Endothelial cell (in vitro differentiated cells): ENCODE data around the gene TIPRL. TPM values are rescaled to one million over a fixed set of nuclear protein-coding genes. Genes with fewer than 3 reads are reported as not detected.

ENCODE experiments used
- DNase-seq: peaks from one replicate; pipeline ENCODE4 v3.0.0; 2021; ENCODE audit warnings: low spot score
- H3K27ac Mint-ChIP-seq: one replicate; pipeline ENCODE4 v1.8.0; 2021; ENCODE audit warnings: mixed read lengths, inconsistent platforms; ENCODE audit not compliant: unreplicated experiment
- H3K27me3 Mint-ChIP-seq: one replicate; pipeline ENCODE4 v1.8.0; 2021; ENCODE audit warnings: mild to moderate bottlenecking, moderate library complexity, mixed read lengths, inconsistent platforms; ENCODE audit not compliant: unreplicated experiment
- H3K36me3 Mint-ChIP-seq: one replicate; pipeline ENCODE4 v1.8.0; 2021; ENCODE audit warnings: mild to moderate bottlenecking, low read depth, mixed read lengths, inconsistent platforms; ENCODE audit not compliant: unreplicated experiment
- H3K4me1 Mint-ChIP-seq: one replicate; pipeline ENCODE4 v1.8.0; 2021; ENCODE audit warnings: mild to moderate bottlenecking, mixed read lengths, inconsistent platforms; ENCODE audit not compliant: unreplicated experiment
- H3K4me3 Mint-ChIP-seq: one replicate; pipeline ENCODE4 v1.8.0; 2021; ENCODE audit warnings: mild to moderate bottlenecking, mixed read lengths, inconsistent platforms; ENCODE audit not compliant: unreplicated experiment
- H3K9me3 Mint-ChIP-seq: one replicate; pipeline ENCODE4 v1.8.0; 2021; ENCODE audit warnings: mixed read lengths, inconsistent platforms; ENCODE audit not compliant: unreplicated experiment
- total RNA-seq: library from RNA; stranded (reverse); fragmentation: NEBNext Ultra II Directional; extraction: Animal tissue kit (Norgen Biotek cat#: 25700); gene quantifications from one replicate; pipeline ENCODE4 v1.2.1, GENCODE V29; 2021; ENCODE audit not compliant: unreplicated experiment
- TF ChIP-seq, protein P1 (sequence below): fragments of 200-600 bp; sonication (generic); IDR thresholded peaks from one replicate; pipeline ENCODE4 v1.5.0; 2021; ENCODE audit warnings: antibody characterized with exemption; ENCODE audit not compliant: unreplicated experiment

Gene TIPRL
- total RNA-seq, 1 donor from 2014 or later = 34.2 TPM

DNA sequence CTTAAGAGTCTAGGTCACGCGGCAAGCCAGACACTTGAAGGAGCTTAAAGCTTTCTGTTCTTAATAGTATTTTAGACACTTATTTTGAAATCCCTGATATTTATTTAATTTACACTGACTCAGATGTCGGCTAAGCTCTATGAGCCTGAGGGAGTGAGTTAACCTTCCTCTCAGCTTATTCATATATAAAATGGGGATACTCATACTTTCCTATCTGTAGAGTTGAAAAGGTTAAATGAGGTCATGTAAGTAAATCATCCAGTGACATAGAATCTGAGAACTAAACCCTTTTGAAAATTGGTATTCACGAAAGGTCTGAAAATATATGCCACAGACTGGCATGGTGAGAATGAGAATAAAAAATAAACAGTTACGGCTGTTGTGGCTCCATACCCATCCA is 40.6 kb upstream of the TIPRL start:
- Mint-ChIP-seq H3K27ac (no peak overlapping the region), H3K9me3 (no peaks in the 10 kb centered on the region), H3K4me3 (peak overlapping the region; percentile 97), H3K36me3 (peaks cover 8% of the 10 kb centered on the region), H3K4me1 (peaks cover 22% of the 10 kb centered on the region), H3K27me3 (peaks cover 14% of the 10 kb centered on the region)
- TF ChIP-seq, protein P1, sequence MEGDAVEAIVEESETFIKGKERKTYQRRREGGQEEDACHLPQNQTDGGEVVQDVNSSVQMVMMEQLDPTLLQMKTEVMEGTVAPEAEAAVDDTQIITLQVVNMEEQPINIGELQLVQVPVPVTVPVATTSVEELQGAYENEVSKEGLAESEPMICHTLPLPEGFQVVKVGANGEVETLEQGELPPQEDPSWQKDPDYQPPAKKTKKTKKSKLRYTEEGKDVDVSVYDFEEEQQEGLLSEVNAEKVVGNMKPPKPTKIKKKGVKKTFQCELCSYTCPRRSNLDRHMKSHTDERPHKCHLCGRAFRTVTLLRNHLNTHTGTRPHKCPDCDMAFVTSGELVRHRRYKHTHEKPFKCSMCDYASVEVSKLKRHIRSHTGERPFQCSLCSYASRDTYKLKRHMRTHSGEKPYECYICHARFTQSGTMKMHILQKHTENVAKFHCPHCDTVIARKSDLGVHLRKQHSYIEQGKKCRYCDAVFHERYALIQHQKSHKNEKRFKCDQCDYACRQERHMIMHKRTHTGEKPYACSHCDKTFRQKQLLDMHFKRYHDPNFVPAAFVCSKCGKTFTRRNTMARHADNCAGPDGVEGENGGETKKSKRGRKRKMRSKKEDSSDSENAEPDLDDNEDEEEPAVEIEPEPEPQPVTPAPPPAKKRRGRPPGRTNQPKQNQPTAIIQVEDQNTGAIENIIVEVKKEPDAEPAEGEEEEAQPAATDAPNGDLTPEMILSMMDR = no peak
- DNase-seq = no peak

DNA sequence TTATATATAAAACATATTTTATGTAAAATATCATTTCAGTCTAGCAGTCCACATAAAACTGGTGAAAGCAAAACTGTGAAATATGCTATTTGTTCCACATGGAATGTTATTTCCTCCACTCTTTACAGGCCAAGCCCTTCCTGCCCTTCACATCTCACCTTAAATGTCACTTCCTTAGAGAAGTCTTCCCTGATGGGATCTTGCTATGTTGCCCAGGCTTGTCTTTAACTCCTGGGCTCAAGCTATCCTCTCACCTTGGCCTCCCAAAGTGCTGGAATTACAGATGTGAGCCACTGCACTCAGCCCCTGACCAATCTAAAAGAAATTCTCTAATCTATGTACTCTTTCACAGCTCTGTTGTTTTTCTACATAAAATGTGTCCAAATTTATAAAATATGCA is 39.7 kb upstream of the TIPRL start:
- Mint-ChIP-seq H3K27me3 (peaks cover 14% of the 10 kb centered on the region), H3K4me1 (peaks cover 22% of the 10 kb centered on the region), H3K4me3 (no peak overlapping the region), H3K9me3 (no peaks in the 10 kb centered on the region), H3K36me3 (peaks cover 8% of the 10 kb centered on the region), H3K27ac (no peak overlapping the region)
- DNase-seq = no peak
- TF ChIP-seq, protein P1 = no peak

DNA sequence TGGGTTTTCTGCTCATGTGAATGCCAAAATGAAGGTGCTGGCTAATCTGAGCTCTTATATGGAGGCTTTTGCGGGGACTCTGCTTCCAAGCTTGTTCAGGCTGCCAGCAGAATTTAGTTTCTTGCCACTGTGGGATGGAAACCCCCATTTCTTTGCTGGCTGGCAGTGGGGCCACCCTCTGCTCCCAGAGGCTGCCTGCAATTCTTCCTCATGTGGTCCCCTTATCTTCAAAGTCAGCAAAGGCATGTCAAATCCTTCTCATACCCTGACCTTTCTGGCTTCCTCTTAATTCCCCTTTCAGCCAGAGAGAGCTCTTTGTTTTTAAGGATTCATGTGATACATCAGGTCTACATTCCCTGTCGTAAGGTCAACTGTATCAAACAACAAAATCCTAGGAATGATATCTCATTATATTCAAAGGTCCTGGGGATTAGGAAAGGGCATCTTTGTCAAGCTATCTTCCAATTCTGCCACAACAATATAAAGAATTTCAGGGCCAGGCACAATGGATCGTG is 36.8 kb upstream of the TIPRL start:
- H3K4me1 Mint-ChIP-seq = peaks cover 13% of the 10 kb centered on the region
- no peaks in the 10 kb centered on the region for H3K9me3 Mint-ChIP-seq
- H3K27ac Mint-ChIP-seq = no peak overlapping the region
- TF ChIP-seq, protein P1 = no peak
- H3K4me3 Mint-ChIP-seq = no peak overlapping the region
- H3K27me3 Mint-ChIP-seq = peaks cover 7% of the 10 kb centered on the region
- peaks cover 8% of the 10 kb centered on the region for H3K36me3 Mint-ChIP-seq
- DNase-seq = no peak

DNA sequence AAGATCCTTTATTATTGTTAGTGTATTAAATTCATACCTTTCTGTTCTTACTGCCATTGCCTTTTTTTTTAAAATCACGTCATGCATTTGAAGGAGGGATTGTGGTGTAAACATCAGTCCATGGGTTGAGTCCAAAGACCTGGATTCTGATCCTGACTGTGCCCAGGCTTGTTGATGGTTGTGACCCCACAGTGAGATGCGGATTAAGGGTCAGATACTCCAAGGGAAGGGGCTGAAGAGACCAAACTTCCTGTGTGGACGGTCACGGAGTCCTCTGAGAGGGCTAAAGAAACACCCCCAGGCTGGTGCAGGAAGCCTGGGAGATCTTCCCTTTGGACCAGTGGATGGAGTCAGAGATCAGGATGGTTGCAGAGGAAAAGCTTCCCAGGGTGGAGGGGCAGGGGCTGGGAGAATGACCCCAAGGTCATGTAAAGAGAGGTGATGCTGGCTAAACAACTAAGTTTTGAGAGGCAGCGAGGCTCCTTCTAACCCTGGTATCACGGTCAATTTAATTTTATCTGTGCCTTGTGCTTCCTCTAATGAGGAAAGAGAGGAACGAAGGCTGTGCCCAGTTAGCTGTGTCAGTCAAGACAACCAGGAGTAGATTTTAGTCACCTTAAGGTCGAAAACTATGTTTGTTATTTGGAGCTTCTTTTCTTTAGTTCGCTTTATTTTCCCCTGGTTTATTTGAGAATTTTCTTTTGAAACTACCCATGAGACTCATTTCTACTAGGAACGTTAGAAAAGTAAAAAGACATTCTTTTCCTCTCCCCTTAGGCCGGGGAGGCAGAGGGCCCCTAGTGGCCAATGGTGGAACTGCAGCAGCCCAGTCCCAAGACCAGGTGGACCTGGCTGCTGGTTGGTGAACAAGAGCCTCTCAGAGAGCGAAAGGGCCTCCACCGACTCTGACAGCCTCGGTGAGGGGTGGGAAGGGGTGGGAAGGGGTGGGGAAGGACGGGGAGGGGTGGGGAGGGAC is 33.3 kb upstream of the TIPRL start:
- no peaks in the 10 kb centered on the region for H3K27me3 Mint-ChIP-seq
- H3K27ac Mint-ChIP-seq = peak overlapping the region; percentile 41
- no peaks in the 10 kb centered on the region for H3K36me3 Mint-ChIP-seq
- peaks cover 4% of the 10 kb centered on the region for H3K4me1 Mint-ChIP-seq
- H3K4me3 Mint-ChIP-seq = no peak overlapping the region
- DNase-seq = peak; percentile 93
- TF ChIP-seq, protein P1 = peak; percentile 95
- H3K9me3 Mint-ChIP-seq = no peaks in the 10 kb centered on the region

DNA sequence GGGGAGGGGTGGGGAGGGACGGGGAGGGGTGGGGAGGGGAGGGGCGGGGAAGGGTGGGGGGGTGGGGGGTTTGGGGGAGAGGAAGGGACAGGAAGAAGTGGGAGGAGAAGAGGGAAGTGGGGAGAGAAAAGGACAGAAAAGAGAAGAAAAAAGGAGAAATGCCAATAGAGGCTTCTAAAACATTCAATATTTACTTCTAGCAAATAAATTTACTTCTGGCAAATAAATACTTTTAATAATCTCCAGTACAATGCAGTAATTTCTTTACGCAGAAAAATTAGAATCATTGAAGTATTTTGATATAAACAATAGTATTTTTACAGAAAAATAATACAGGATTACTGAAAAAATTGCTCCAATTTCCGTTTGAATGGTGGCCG is 32.6 kb upstream of the TIPRL start:
- TF ChIP-seq, protein P1 = no peak
- Mint-ChIP-seq H3K27ac (no peak overlapping the region), H3K36me3 (no peaks in the 10 kb centered on the region), H3K4me1 (peaks cover 4% of the 10 kb centered on the region), H3K4me3 (no peak overlapping the region), H3K27me3 (no peaks in the 10 kb centered on the region), H3K9me3 (no peaks in the 10 kb centered on the region)
- no peak for DNase-seq
